GM19328 (cell line): Measurements from ENCODE around the gene RSPH6A.
"Not testable (repeated sequence)": the region's sequence is repeated elsewhere in the genome, so short reads cannot be mapped to it uniquely, and the experiment has no call there.

Source experiments
- ATAC-seq: cut with Tn5 transposase; IDR thresholded peaks from one replicate; pipeline ENCODE4 v1.9.1; 2021; ENCODE audit warnings: mild to moderate bottlenecking, moderate library complexity; ENCODE audit not compliant: unreplicated experiment

RSPH6A gene

GRCh38 chr19:45804140-45804958, 10.8 kb downstream of the RSPH6A start:
- no peak for ATAC-seq

GRCh38 chr19:45801603-45802175, 13.4 kb downstream of the RSPH6A start:
- ATAC-seq, result no peak

GRCh38 chr19:45800070-45800553, 15.0 kb downstream of the RSPH6A start:
- ATAC-seq, result no peak

GRCh38 chr19:45799541-45799940, 15.6 kb downstream of the RSPH6A start:
- not testable (repeated sequence) for ATAC-seq

GRCh38 chr19:45798995-45799517, 16.1 kb downstream of the RSPH6A start:
- no peak for ATAC-seq

GRCh38 chr19:45794627-45795026, 20.5 kb downstream of the RSPH6A start:
- no peak for ATAC-seq

- no peak for ATAC-seq
Measured at GRCh38 chr19:45793876-45794275, 21.2 kb downstream of the RSPH6A start.

- ATAC-seq, result no peak
Measured at GRCh38 chr19:45793178-45793564, 21.9 kb downstream of the RSPH6A start.

GRCh38 chr19:45792470-45793177, 22.5 kb downstream of the RSPH6A start, which contains the start of gene DMWD:
DMWD (minus strand) TSS chr19:45792845; CDS start chr19:45792756, 89 bp downstream.
- peak; percentile 92 for ATAC-seq

- no peak for ATAC-seq
Measured at GRCh38 chr19:45791744-45792469, 23.2 kb downstream of the RSPH6A start.

- ATAC-seq, result no peak
Measured at GRCh38 chr19:45790942-45791341, 24.2 kb downstream of the RSPH6A start.

- no peak for ATAC-seq
Measured at GRCh38 chr19:45789035-45789786, 25.9 kb downstream of the RSPH6A start.

- ATAC-seq, result no peak
Measured at GRCh38 chr19:45786533-45786894, 28.6 kb downstream of the RSPH6A start.

- no peak for ATAC-seq
Measured at GRCh38 chr19:45785781-45786532, 29.2 kb downstream of the RSPH6A start.

- ATAC-seq, result no peak
Measured at GRCh38 chr19:45785097-45785496, 30.0 kb downstream of the RSPH6A start.

GRCh38 chr19:45784096-45784495, 31.0 kb downstream of the RSPH6A start:
- no peak for ATAC-seq

GRCh38 chr19:45782820-45783785, 32.0 kb downstream of the RSPH6A start:
- no peak for ATAC-seq

- no peak for ATAC-seq
Measured at GRCh38 chr19:45782162-45782691, 32.9 kb downstream of the RSPH6A start, which contains the start of gene DMPK. DMPK (minus strand) TSS chr19:45782490; CDS start chr19:45782352, 138 bp downstream.
